ENCODE measurements around the gene C5orf52. TPM values are rescaled to one million over a fixed set of nuclear protein-coding genes. Genes with fewer than 3 reads are reported as not detected.
"Not testable (repeated sequence)": the region's sequence is repeated elsewhere in the genome, so short reads cannot be mapped to it uniquely, and the experiment has no call there.

Gene C5orf52
- total RNA-seq, 1 donor from 2014 or later = not detected

- Histone ChIP-seq H3K36me3 (ENCODE audit: control insufficient read depth, insufficient read depth, low read length) (no peaks in the 10 kb centered on the region), H3K27me3 (ENCODE audit: control insufficient read depth, insufficient read depth, low read length) (no peaks in the 10 kb centered on the region), H3K4me3 (ENCODE audit: low read depth, low read length) (no peak overlapping the region)
- TF ChIP-seq CTCF (IDR thresholded peaks at IDR 0.05; ENCODE audit: insufficient read depth, low read length, poor library complexity, severe bottlenecking) = no peak
- DNase-seq (ENCODE audit: low read depth) = no peak
These were observed 49.8 kb downstream of the C5orf52 start for GRCh38 chr5:157721159-157721558.

GRCh38 chr5:157722895-157723294, 51.6 kb downstream of the C5orf52 start:
- DNase-seq (ENCODE audit: low read depth); H3K36me3 ChIP-seq (ENCODE audit: control insufficient read depth, insufficient read depth, low read length); H3K4me3 ChIP-seq (ENCODE audit: low read depth, low read length); H3K27me3 ChIP-seq (ENCODE audit: control insufficient read depth, insufficient read depth, low read length): not testable (repeated sequence)

GRCh38 chr5:157726607-157727006, 55.3 kb downstream of the C5orf52 start:
- H3K36me3 ChIP-seq (ENCODE audit: control insufficient read depth, insufficient read depth, low read length); DNase-seq (ENCODE audit: low read depth); H3K27me3 ChIP-seq (ENCODE audit: control insufficient read depth, insufficient read depth, low read length); H3K4me3 ChIP-seq (ENCODE audit: low read depth, low read length): not testable (repeated sequence)

- not testable (repeated sequence) for H3K4me3 ChIP-seq (ENCODE audit: low read depth, low read length); H3K36me3 ChIP-seq (ENCODE audit: control insufficient read depth, insufficient read depth, low read length); DNase-seq (ENCODE audit: low read depth); H3K27me3 ChIP-seq (ENCODE audit: control insufficient read depth, insufficient read depth, low read length)
These were observed 56.5 kb downstream of the C5orf52 start for GRCh38 chr5:157727858-157728257.

Other genes starting within 250 kb of the C5orf52 start
- 22.7 and 30.5 TPM in 2 replicates for gene NIPAL4, start 211.3 kb upstream of the C5orf52 start, total RNA-seq
- 61.0 and 75.2 TPM in 2 replicates for gene ADAM19, start 95.8 kb upstream of the C5orf52 start, total RNA-seq
- gene SOX30, start 19.1 kb upstream of the C5orf52 start, total RNA-seq = 0.08 TPM in 1 of 2 replicates, not detected in the other
- 17.9 and 18.6 TPM in 2 replicates for gene THG1L, start 59.9 kb downstream of the C5orf52 start, total RNA-seq
- gene LSM11, start 72.2 kb downstream of the C5orf52 start, total RNA-seq = 3.1 and 3.9 TPM in 2 replicates
- 84.1 and 85.2 TPM in 2 replicates for gene CLINT1, start 187.6 kb downstream of the C5orf52 start, total RNA-seq

Measured in kidney epithelial cell (primary cell).